OCI-LY1 (cell line): ENCODE measurements around the gene SIM2.

Experiments used
- CTCF ChIP-seq: fragments of 200-600 bp; sonication (generic), shearing (Covaris generic); IDR thresholded peaks from 2 replicates; pipeline ENCODE4 v1.5.1; 2017; ENCODE audit warnings: mild to moderate bottlenecking, antibody characterized with exemption, low read length, moderate library complexity, mixed read lengths
- EZH2 ChIP-seq: fragments of 200-600 bp; sonication (generic), shearing (Covaris generic); IDR thresholded peaks from 2 replicates; pipeline ENCODE4 v1.8.0; 2017; ENCODE audit warnings: borderline replicate concordance, mixed run types, mild to moderate bottlenecking, antibody characterized with exemption, low read length, moderate library complexity, mixed read lengths

GRCh38 chr21:36754241-36754898, 55.5 kb downstream of the SIM2 start:
- TF ChIP-seq CTCF, result no peak
- TF ChIP-seq EZH2, result no peak
